ENCODE results near the gene ITGB2.

- TF ChIP-seq CTCF (IDR thresholded peaks at IDR 0.05; ENCODE audit: low read length) (no peak), EZH2 (IDR thresholded peaks at IDR 0.05; ENCODE audit: borderline replicate concordance, low read length) (no peak)
Observed at GRCh38 chr21:44862869-44863685, 57.6 kb downstream of the ITGB2 start.

Data from OCI-LY1 (cell line).